Nephron progenitor cell (in vitro differentiated cells): ENCODE measurements around the gene ACOX2.
A peak's percentile ranks its signal among the peaks of the same experiment; 100 is the strongest.

Experiments used
- DNase-seq: peaks from one replicate; pipeline ENCODE4 v3.0.0; 2021
- H3K27ac Mint-ChIP-seq: 2 replicates; pipeline ENCODE4 v1.8.0; 2021; ENCODE audit warnings: mild to moderate bottlenecking, moderate library complexity, mixed read lengths
- H3K27me3 Mint-ChIP-seq: 2 replicates; pipeline ENCODE4 v1.8.0; 2021; ENCODE audit warnings: mild to moderate bottlenecking, low read depth, mixed read lengths; ENCODE audit not compliant: poor library complexity
- H3K36me3 Mint-ChIP-seq: 2 replicates; pipeline ENCODE4 v1.8.0; 2021; ENCODE audit warnings: low read depth, mixed read lengths
- H3K4me1 Mint-ChIP-seq: 2 replicates; pipeline ENCODE4 v1.8.0; 2021; ENCODE audit warnings: mixed read lengths
- H3K4me3 Mint-ChIP-seq: 2 replicates; pipeline ENCODE4 v1.8.0; 2021; ENCODE audit warnings: mild to moderate bottlenecking, moderate library complexity, mixed read lengths
- H3K9me3 Mint-ChIP-seq: 2 replicates; pipeline ENCODE4 v1.8.0; 2021; ENCODE audit warnings: mild to moderate bottlenecking, moderate library complexity, mixed read lengths
- CTCF ChIP-seq: fragments of 200-600 bp; sonication (generic); IDR thresholded peaks from 2 replicates; pipeline ENCODE4 v1.5.0; 2021; ENCODE audit warnings: antibody characterized with exemption

ACOX2 gene

GRCh38 chr3:58536501-58537411 lies at the start of gene ACOX2:
Gene ACOX2, minus strand, starts transcription at chr3:58537190. Its CDS starts 2,084 bp downstream, at chr3:58535106.
- H3K9me3 Mint-ChIP-seq: no peaks in the 10 kb centered on the region
- no peaks in the 10 kb centered on the region for H3K36me3 Mint-ChIP-seq
- H3K27ac Mint-ChIP-seq: peak within 1 kb of the TSS; percentile 81
- H3K4me3 Mint-ChIP-seq: peak within 1 kb of the TSS; percentile 43
- peaks cover 56% of the 10 kb centered on the region for H3K4me1 Mint-ChIP-seq
- peaks cover 10% of the 10 kb centered on the region for H3K27me3 Mint-ChIP-seq
- no peak for DNase-seq
- no peak for TF ChIP-seq CTCF

- H3K9me3 Mint-ChIP-seq: no peaks in the 10 kb centered on the region
- TF ChIP-seq CTCF: no peak
- H3K4me1 Mint-ChIP-seq: peaks cover 54% of the 10 kb centered on the region
- DNase-seq: peak; percentile 58
- peaks cover 66% of the 10 kb centered on the region for H3K27me3 Mint-ChIP-seq
- peak overlapping the region; percentile 64 for H3K27ac Mint-ChIP-seq
- peak overlapping the region; percentile 81 for H3K4me3 Mint-ChIP-seq
- H3K36me3 Mint-ChIP-seq: no peaks in the 10 kb centered on the region
Measured at GRCh38 chr3:58585994-58586393, 49.0 kb upstream of the ACOX2 start.

GRCh38 chr3:58585005-58585786 lies 48.2 kb upstream of the ACOX2 start:
- peaks cover 61% of the 10 kb centered on the region for H3K4me1 Mint-ChIP-seq
- peaks cover 61% of the 10 kb centered on the region for H3K27me3 Mint-ChIP-seq
- no peaks in the 10 kb centered on the region for H3K9me3 Mint-ChIP-seq
- peak overlapping the region; percentile 64 for H3K27ac Mint-ChIP-seq
- DNase-seq: peak; percentile 85
- peak overlapping the region; percentile 81 for H3K4me3 Mint-ChIP-seq
- peak; percentile 76 for TF ChIP-seq CTCF
- no peaks in the 10 kb centered on the region for H3K36me3 Mint-ChIP-seq

GRCh38 chr3:58584690-58585004 lies 47.7 kb upstream of the ACOX2 start:
- H3K9me3 Mint-ChIP-seq: no peaks in the 10 kb centered on the region
- no peaks in the 10 kb centered on the region for H3K36me3 Mint-ChIP-seq
- DNase-seq: no peak
- TF ChIP-seq CTCF: no peak
- peaks cover 61% of the 10 kb centered on the region for H3K27me3 Mint-ChIP-seq
- H3K4me3 Mint-ChIP-seq: peak overlapping the region; percentile 81
- H3K27ac Mint-ChIP-seq: no peak overlapping the region
- peaks cover 66% of the 10 kb centered on the region for H3K4me1 Mint-ChIP-seq

GRCh38 chr3:58581328-58582091 lies 44.5 kb upstream of the ACOX2 start:
- peaks cover 51% of the 10 kb centered on the region for H3K27me3 Mint-ChIP-seq
- H3K36me3 Mint-ChIP-seq: no peaks in the 10 kb centered on the region
- H3K27ac Mint-ChIP-seq: peak overlapping the region; percentile 98
- H3K4me1 Mint-ChIP-seq: peaks cover 75% of the 10 kb centered on the region
- peak; percentile 19 for DNase-seq
- peak overlapping the region; percentile 73 for H3K4me3 Mint-ChIP-seq
- TF ChIP-seq CTCF: no peak
- H3K9me3 Mint-ChIP-seq: no peaks in the 10 kb centered on the region
